Cardiac ventricle fibroblast (primary cell): ENCODE data around the gene TRAM2. TPM values are rescaled to one million over a fixed set of nuclear protein-coding genes. Genes with fewer than 3 reads are reported as not detected.

Experiments used
- total RNA-seq: library from RNA; depleted of rRNA; stranded (reverse); fragments of >200 nt; gene quantifications from 2 replicates; pipeline ENCODE4 v1.2.3, GENCODE V29; 2015

TRAM2 gene, protein sequence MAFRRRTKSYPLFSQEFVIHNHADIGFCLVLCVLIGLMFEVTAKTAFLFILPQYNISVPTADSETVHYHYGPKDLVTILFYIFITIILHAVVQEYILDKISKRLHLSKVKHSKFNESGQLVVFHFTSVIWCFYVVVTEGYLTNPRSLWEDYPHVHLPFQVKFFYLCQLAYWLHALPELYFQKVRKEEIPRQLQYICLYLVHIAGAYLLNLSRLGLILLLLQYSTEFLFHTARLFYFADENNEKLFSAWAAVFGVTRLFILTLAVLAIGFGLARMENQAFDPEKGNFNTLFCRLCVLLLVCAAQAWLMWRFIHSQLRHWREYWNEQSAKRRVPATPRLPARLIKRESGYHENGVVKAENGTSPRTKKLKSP
- total RNA-seq: 125 and 132 TPM in 2 replicates

DNA sequence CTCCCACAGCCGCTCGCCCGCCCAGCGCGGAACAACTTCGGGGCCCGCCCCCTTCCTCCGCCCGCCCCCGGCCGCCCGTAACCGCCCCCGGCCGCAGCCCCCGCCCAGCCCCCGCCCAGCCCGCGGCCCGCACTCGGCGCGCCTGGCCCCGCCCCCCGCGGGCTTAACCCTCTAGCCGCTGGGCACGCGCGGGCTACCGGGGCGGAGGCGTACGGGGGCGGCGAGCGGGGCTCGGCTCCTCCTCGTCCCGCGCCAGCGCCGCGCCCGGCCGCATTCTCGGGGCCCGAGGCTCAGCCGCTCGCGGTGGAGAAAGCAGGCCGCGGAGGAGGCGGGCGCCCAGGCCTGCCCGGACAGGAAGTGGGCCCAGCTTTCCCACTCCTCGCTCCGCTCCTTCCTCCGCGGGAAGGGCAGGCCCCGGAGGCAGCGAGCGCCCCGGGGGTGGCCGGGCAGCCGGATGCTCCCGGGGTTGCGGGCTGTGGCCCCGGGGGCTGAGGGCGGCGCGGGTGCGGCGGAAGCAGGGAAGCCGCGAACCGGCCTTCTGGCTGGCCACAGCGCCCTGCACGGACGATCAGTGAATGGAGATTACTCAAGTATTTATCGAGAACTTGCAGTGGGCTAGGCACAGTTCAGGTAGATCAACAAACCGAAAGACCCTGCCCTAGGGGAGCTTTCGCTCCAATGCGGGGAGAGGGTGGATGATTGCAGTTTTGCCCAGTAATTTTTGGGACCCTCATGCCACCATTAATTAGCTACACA is at the start of gene TRAM2:
Gene TRAM2 (minus strand): TSS at position 39 of the 756 bp plus-strand sequence. CDS start 145 bp downstream, outside the sequence.

Other genes with a start within 250 kb of the TRAM2 start
- gene PAQR8, start 214.9 kb downstream of the TRAM2 start, total RNA-seq: 3.8 and 4.7 TPM in 2 replicates
- 28.3 and 38.9 TPM in 2 replicates for gene EFHC1, start 156.7 kb downstream of the TRAM2 start, total RNA-seq
- 29.8 and 36.9 TPM in 2 replicates for gene TMEM14A, start 94.1 kb upstream of the TRAM2 start, total RNA-seq
- gene GSTA2, start 186.4 kb upstream of the TRAM2 start, total RNA-seq: not detected in 2 replicates
- gene GSTA1, start 226.8 kb upstream of the TRAM2 start, total RNA-seq: not detected in 2 replicates